HG02943 (cell line): Measurements from ENCODE around the gene NAGS.
A peak's percentile ranks its signal among the peaks of the same experiment; 100 is the strongest.
"Not testable (repeated sequence)": the region's sequence is repeated elsewhere in the genome, so short reads cannot be mapped to it uniquely, and the experiment has no call there.

Source experiments
- ATAC-seq: cut with Tn5 transposase; IDR thresholded peaks from one replicate; pipeline ENCODE4 v1.9.1; 2021; ENCODE audit warnings: mild to moderate bottlenecking, low read depth, moderate library complexity; ENCODE audit not compliant: unreplicated experiment

Gene NAGS

GRCh38 chr17:44006272-44006597, 1.8 kb downstream of the NAGS start:
- ATAC-seq, result no peak

GRCh38 chr17:44006598-44007345, 2.4 kb downstream of the NAGS start:
- no peak for ATAC-seq

GRCh38 chr17:44007346-44008204, 3.2 kb downstream of the NAGS start:
- ATAC-seq, result no peak

- no peak for ATAC-seq
These were observed 3.9 kb downstream of the NAGS start for GRCh38 chr17:44008205-44008909.

GRCh38 chr17:44010966-44011647, 6.7 kb downstream of the NAGS start:
- no peak for ATAC-seq

- ATAC-seq, result no peak
These were observed 7.5 kb downstream of the NAGS start for GRCh38 chr17:44011876-44012275.

GRCh38 chr17:44012391-44012790, 8.0 kb downstream of the NAGS start:
- no peak for ATAC-seq

GRCh38 chr17:44012874-44013273, 8.5 kb downstream of the NAGS start:
- ATAC-seq, result no peak

- no peak for ATAC-seq
These were observed 9.7 kb downstream of the NAGS start for GRCh38 chr17:44014133-44014436.

- ATAC-seq, result peak; percentile 78
These were observed 10.2 kb downstream of the NAGS start, which contains the start of gene TMEM101 for GRCh38 chr17:44014437-44015172. Gene TMEM101 (minus strand): TSS chr17:44014963. CDS start chr17:44014952, 11 bp downstream.

GRCh38 chr17:44021227-44021626, 16.8 kb downstream of the NAGS start:
- ATAC-seq, result not testable (repeated sequence)

GRCh38 chr17:44022246-44022645, 17.8 kb downstream of the NAGS start:
- no peak for ATAC-seq

GRCh38 chr17:44023545-44024270, 19.3 kb downstream of the NAGS start:
- ATAC-seq, result no peak

GRCh38 chr17:44024271-44024663, 19.8 kb downstream of the NAGS start:
- ATAC-seq, result no peak

GRCh38 chr17:44024853-44025252, 20.4 kb downstream of the NAGS start:
- ATAC-seq, result no peak

- no peak for ATAC-seq
These were observed 25.3 kb downstream of the NAGS start for GRCh38 chr17:44029736-44030135.

- no peak for ATAC-seq
These were observed 26.1 kb downstream of the NAGS start for GRCh38 chr17:44030482-44030881.

GRCh38 chr17:44033861-44034408, 29.5 kb downstream of the NAGS start:
- no peak for ATAC-seq

- ATAC-seq, result not testable (repeated sequence)
These were observed 30.3 kb downstream of the NAGS start for GRCh38 chr17:44034688-44035087.
